Mucosa of descending colon (tissue), 3 donors: ENCODE data around the gene KLF11. TPM values are rescaled to one million over a fixed set of nuclear protein-coding genes. Genes with fewer than 3 reads are reported as not detected.

Experiments
- ATAC-seq: fragments of 200-7000 bp; cut with Tn5 transposase; one replicate; pipeline ENCODE4 v1.9.1; 2020; ENCODE audit warnings: mild to moderate bottlenecking, moderate library complexity
- DNase-seq, 3 donors: peaks; one replicate each; pipeline ENCODE4 v3.0.0-alpha.2; 2020
- H3K36me3 ChIP-seq: fragments of 200-600 bp; one replicate; pipeline ENCODE4 v1.8.0; 2021; ENCODE audit warnings: low read depth, mild to moderate bottlenecking
- H3K4me1 ChIP-seq: fragments of 200-600 bp; one replicate; pipeline ENCODE4 v1.8.0; 2021; ENCODE audit warnings: low read depth, mild to moderate bottlenecking
- H3K4me3 ChIP-seq: fragments of 200-600 bp; one replicate; pipeline ENCODE4 v1.8.0; 2021; ENCODE audit warnings: mild to moderate bottlenecking
- H3K9me3 ChIP-seq: fragments of 200-600 bp; one replicate; pipeline ENCODE4 v1.8.0; 2021; ENCODE audit warnings: mild to moderate bottlenecking
- intact Hi-C, 2 donors: fragments of 100-400 bp; cut with DNase I in 1 of 2; cut with micrococcal nuclease in 1 of 2; formaldehyde crosslinking; loops; one replicate each; pipeline versions ENCODE4 v1.11.0 to v1.11.1; 2022; cut with DNase I, micrococcal nuclease
- total RNA-seq, 3 donors: library from RNA; stranded (reverse); fragmentation: NEBNext Ultra II Directional in 2 of 3; extraction: Animal tissue kit (Norgen Biotek cat#: 25700) in 2 of 3; gene quantifications; one replicate each; pipeline versions ENCODE4 v1.2.1 to v1.2.4, GENCODE V29; 2021 to 2023
- TF ChIP-seq, protein P1 (sequence below): fragments of 200-600 bp; IDR thresholded peaks from one replicate; pipeline ENCODE4 v1.8.0; 2022; ENCODE audit warnings: antibody characterized with exemption, mild to moderate bottlenecking
- donor health status: DM: no; HTN: no; CAD: no; lungs with moderate emphysema.
- donor health status: DM: no; HTN: no; CAD: no.
- donor health status: DM: no; HTN: yes; CAD: no.

The KLF11 gene
- total RNA-seq, 3 donors from 2014 or later: 5.9 to 34.7 (median 11.9) TPM

DNA sequence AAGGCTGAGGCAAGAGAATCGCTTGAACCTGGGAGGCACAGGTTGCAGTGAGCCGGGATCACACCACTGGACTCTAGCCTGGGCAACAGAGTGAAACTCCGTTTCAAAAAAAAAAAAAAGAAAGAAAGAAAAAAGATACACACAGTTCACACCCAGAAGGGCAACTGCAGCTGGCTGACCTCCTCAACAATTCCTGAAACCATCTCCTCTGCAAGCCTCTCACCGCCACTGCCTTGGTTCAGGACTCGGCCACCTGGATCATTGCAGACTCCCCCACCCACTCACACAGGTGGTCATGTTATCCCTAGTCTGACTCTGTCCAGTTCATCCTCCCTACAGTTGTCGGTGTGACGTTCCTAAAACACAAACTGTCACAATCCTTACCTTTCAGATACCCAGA, 34.7 kb downstream of the KLF11 start:
- no peak for DNase-seq
- intact Hi-C loops: loop anchor here in 1 of 2 donors (10.0 kb wide), 1 partner anchor 357 kb away; no protein-coding TSS in a partner anchor
- no peak overlapping the region for H3K4me3 ChIP-seq

DNA sequence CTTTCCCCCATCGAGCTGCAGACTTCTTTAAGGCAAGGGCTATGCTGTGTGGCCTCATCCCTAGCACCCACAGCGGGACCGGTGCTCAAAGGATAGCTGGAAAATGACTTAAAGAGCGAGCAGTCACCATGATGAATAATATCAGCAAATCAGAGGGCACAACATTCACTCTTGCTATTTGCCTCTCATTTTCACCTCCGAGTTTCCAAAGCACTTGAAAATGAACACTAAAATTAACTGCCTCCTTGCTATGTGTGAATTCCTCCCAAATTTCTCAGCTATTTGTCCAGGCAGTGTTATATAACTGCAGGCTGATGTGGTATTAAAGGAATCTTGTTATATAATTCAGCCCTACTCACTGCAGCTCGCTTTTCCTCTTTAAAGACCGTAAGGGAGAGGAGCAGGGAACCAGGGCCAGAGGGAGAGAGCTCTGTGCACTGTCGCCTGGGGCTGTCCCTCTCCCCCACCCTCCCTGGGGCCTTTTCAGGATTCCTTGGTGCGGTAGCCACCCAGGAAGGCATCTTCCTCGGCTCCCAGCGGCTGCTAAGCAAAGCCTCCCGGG, 35.4 kb downstream of the KLF11 start:
- H3K36me3 ChIP-seq: no peaks in the 10 kb centered on the region
- H3K9me3 ChIP-seq: no peaks in the 10 kb centered on the region
- H3K4me1 ChIP-seq: peaks cover 16% of the 10 kb centered on the region
- intact Hi-C loops: loop anchor here in 1 of 2 donors (10.0 kb wide), 1 partner anchor 356 kb away; no protein-coding TSS in a partner anchor
- TF ChIP-seq, protein P1, sequence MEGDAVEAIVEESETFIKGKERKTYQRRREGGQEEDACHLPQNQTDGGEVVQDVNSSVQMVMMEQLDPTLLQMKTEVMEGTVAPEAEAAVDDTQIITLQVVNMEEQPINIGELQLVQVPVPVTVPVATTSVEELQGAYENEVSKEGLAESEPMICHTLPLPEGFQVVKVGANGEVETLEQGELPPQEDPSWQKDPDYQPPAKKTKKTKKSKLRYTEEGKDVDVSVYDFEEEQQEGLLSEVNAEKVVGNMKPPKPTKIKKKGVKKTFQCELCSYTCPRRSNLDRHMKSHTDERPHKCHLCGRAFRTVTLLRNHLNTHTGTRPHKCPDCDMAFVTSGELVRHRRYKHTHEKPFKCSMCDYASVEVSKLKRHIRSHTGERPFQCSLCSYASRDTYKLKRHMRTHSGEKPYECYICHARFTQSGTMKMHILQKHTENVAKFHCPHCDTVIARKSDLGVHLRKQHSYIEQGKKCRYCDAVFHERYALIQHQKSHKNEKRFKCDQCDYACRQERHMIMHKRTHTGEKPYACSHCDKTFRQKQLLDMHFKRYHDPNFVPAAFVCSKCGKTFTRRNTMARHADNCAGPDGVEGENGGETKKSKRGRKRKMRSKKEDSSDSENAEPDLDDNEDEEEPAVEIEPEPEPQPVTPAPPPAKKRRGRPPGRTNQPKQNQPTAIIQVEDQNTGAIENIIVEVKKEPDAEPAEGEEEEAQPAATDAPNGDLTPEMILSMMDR: no peak
- H3K4me3 ChIP-seq: no peak overlapping the region
- ATAC-seq (no peak), DNase-seq (peak in 1 of 3 donors; percentile 46)

More for the DNA sequence above, 34.7 kb downstream of the KLF11 start:
- Histone ChIP-seq H3K36me3 (no peaks in the 10 kb centered on the region), H3K9me3 (no peaks in the 10 kb centered on the region), H3K4me1 (peaks cover 16% of the 10 kb centered on the region)
- ATAC-seq: no peak
- TF ChIP-seq, protein P1: no peak

DNA sequence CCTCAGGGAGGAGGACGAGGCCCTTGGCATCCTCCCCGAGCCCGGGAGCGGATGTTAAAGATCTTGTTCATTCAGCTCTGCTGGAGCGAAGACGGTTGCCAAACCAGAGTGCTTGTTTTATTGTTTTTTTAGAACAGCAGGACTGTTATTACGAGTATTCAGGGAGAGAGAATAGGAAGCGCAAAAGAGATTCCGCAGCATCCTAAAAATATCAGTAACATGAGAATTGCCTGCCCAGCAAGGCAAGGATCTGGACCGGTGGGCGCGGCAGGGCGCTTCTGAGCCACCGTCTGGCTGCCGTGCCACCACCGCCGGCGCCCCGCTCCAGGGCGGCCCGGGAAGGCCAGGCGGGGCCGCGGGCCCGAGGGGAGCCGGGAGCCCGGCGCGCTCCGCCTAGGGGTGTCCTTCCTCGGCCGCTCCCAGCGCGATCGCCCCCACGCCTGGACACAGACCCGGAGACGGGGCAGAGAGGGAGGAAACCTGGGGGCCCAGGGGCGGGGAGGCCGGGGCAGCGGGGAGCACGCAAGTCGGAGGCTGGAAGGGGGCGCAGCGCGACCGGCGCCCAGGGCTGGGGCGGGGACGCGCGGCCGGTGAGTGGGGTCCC, 36.0 kb downstream of the KLF11 start:
- DNase-seq (peak in 1 of 3 donors; percentile 40), ATAC-seq (peak; percentile 63)
- H3K36me3 ChIP-seq: no peaks in the 10 kb centered on the region
- no peaks in the 10 kb centered on the region for H3K9me3 ChIP-seq
- no peak overlapping the region for H3K4me3 ChIP-seq
- TF ChIP-seq, protein P1: no peak
- intact Hi-C loops: loop anchor here in 1 of 2 donors (10.0 kb wide), 1 partner anchor 355 kb away; no protein-coding TSS in a partner anchor
- peaks cover 16% of the 10 kb centered on the region for H3K4me1 ChIP-seq

DNA sequence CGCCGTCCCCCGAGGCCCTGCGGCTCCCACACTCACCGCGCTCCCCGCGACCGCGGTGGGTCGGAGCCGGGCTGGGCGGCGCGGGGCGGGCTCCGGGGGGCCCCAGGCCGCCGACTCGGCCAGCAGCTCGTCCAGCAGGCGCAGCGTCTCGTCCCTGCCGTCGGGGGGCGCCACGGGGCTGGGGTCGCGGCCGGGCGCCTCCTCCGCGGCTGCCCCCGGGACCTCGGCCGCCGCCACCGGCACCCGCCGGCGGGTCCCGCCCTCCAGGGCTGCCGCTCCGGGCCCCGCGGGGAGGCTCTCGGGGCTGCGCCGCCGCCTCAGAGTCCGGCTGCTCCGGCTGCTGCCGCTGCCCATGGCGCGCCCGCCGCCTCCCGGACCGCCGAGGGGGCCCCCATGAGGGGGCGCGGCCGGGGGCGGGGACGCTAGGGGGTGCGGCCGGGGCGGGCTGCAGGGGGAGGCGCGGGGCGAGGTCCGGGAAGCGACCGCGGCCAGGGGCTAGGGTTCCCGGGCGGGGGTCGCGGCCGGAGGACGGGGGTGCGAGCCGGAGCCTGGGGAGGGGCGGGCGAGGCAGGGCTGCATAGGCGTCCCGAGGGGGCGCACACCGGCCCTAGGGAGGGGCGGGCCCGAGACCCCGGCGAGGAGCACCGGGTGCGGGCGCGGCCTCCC, 36.7 kb downstream of the KLF11 start, which contains the start of gene CYS1:
CYS1 (minus strand) TSS at position 542 of the 666 bp plus-strand sequence; CDS start at position 354, 188 bp downstream.
- DNase-seq (peak in 1 of 3 donors; percentile 34), ATAC-seq (peak; percentile 53)
- Histone ChIP-seq H3K36me3 (no peaks in the 10 kb centered on the region), H3K9me3 (no peaks in the 10 kb centered on the region), H3K4me3 (no peak within 1 kb of the TSS), H3K4me1 (peaks cover 16% of the 10 kb centered on the region)
- intact Hi-C loops: loop anchor here in 1 of 2 donors (10.0 kb wide), 1 partner anchor 355 kb away; no protein-coding TSS in a partner anchor
- TF ChIP-seq, protein P1: no peak

DNA sequence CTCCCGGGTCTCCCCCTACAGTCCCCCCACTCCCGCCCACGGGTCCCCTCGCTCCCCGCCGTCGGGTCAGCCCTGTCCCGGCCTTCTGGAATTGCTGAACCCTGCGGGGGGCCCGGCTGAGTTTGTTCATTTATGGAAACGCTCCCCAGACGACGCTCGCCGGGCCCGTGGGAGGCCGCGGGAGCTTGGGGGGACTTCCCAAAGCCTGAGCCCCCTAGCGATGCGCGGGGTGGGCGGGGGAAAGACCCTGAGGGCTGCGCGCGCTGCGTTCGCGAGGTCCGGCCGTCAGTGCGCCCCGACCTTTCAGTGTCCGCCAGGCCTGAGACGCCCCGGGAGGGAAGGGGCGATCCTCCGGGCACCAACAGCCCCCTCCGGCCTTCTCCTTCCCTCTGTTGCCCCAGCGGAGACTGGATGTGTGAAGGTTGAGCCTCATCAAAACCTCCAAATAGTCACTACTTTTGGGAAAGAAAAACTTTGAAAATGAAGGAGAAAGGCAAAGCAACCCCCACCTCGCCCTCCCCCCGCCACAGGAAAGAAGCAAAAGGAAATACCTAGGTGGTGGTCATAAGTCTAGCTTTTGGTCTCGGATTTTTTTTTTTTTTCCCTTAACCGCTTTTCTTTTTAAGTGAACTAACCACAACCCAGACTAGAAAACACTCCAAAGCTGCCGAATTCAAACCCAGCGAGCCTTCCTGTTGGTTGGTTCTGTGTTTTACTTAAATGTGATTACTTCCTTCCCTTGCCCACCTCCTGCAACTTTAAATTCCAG, 37.4 kb downstream of the KLF11 start:
- TF ChIP-seq, protein P1: no peak
- H3K4me3 ChIP-seq: no peak overlapping the region
- ATAC-seq (no peak), DNase-seq (peak in 1 of 3 donors; percentile 41)
- H3K9me3 ChIP-seq: no peaks in the 10 kb centered on the region
- peaks cover 16% of the 10 kb centered on the region for H3K4me1 ChIP-seq
- H3K36me3 ChIP-seq: no peaks in the 10 kb centered on the region
- intact Hi-C loops: no loop called here
